Measurements from ENCODE around the gene MLKL. TPM values are rescaled to one million over a fixed set of nuclear protein-coding genes. Genes with fewer than 3 reads are reported as not detected.

MLKL gene
- 7.9 and 8.9 TPM in 2 replicates for total RNA-seq

GRCh38 chr16:74700438-74701225 is at the start of gene MLKL:
TSS of gene MLKL (minus strand) at chr16:74700862. CDS start at chr16:74695757, 5,105 bp downstream.

GRCh38 chr16:74666425-74667254 is 34.0 kb downstream of the MLKL start, which contains the start of gene RFWD3:
TSS of gene RFWD3 (minus strand) at chr16:74666877. CDS start at chr16:74661449, 5,428 bp downstream.

Other genes with a start within 250 kb of the MLKL start
- gene GLG1, start 93.7 kb downstream of the MLKL start, total RNA-seq, result 69.6 and 91.8 TPM in 2 replicates
- 14.9 and 22.0 TPM in 2 replicates for gene RFWD3, start 34.0 kb downstream of the MLKL start, total RNA-seq
- 1.3 and 1.7 TPM in 2 replicates for gene FA2H, start 74.0 kb upstream of the MLKL start, total RNA-seq

Data from airway epithelial cell (primary cell).